NCI-H2196 (cell line): ENCODE results near the gene KCTD16.
A peak's percentile ranks its signal among the peaks of the same experiment; 100 is the strongest.

Experiments
- DNase-seq: peaks from one replicate; lab custom pipeline; 2025; ENCODE audit not compliant: unreplicated experiment; lab: John Stamatoyannopoulos, UW

KCTD16 gene

DNA sequence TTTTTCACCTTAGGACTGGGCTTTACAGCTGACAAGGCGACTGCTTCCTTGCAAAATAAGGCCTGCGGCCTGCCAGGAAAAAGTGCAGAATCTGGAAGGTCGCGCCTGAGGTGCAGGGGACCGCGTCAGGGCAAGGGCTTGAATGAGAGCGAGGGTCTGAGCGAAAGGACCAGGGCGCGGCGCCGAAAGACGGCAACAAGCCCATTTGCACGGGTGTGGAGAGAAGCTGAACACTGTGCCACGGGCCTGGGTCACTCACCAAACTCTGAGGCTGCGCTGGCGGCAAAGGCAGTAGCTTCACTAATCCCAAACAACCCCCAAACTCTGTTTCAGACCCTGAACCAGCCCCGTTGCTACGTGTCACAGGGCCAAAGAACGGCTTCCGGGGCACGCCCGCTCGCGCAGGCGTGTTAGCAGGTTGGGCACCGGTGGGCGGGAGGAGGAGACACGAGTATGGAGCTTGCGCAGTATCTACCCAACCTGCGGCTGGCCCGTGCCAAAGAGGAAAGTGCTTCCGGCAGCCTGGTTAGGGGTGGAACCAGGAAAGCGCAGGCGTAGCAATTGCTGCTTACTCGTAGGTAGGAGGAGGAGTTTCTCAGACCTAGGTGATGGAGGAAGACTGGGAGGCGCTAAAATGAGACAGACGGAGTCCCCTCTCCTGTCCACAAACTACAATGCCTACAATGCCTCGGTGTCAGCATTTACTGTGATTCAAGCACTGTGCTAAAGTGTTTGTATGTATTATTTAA lies at the start of gene KCTD16, which contains the start of gene YIPF5:
Gene KCTD16 (plus strand): TSS at position 598 of the 749 bp plus-strand sequence.
Gene YIPF5 (minus strand): TSS at position 384 of the 749 bp plus-strand sequence. CDS start 704 bp downstream, outside the sequence.
- peak; percentile 96 for DNase-seq

DNA sequence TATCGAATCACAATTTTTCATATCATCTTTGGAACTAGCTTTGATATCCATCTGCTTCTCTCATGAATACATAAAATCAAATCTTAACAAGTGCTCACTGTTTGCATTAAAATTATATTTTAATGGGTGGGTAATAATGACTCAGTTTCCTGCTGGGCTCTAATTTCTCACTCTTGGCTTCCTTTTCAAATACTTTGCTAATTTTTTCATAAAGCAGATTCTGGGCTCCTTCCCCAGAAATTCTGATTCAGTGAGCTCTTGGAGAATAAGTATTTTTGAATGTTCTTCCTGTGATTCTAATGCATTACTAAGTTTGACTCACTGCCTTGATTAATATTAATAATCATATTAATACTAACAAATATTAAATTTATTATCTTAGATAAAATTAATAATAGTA lies 49.1 kb upstream of the KCTD16 start:
- DNase-seq, result no peak

DNA sequence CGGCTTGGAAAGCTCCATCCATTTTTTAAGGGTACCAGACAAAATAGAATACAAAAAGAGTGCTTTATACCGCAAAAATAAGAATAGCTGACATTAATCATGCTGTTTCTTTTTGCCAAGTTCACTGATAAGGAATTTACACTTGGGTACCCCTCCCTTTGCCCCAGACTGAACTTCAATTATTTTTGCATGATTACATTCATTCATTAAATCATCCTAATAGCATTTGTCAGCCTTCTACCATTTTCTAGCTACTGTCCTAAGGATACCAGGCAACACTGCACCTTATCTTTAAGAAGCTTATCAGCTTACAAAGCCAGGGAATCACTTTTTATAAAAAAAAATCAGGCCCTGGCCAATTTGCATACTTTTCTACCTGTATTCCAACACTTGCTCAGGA lies 48.6 kb upstream of the KCTD16 start:
- DNase-seq, result no peak

DNA sequence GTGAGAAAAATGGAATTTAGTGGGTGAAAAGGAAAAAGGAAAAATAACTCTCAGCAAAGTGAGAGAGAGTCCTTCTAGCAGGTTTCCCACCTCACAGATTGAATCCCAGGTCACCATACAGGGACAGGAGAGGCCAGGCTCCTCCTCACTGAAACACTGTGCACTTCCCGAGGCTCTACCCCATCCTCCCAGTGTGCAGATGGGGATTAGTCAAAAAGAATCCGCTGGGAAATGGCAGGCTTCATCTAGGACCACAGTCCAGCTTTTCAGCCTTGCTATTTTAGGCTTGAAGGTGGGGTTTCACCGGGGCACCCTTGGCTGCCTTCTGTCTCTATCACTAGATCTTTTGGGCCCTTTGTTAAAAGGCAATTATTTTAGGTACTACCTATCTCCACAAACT lies 48.0 kb upstream of the KCTD16 start:
- DNase-seq, result no peak

DNA sequence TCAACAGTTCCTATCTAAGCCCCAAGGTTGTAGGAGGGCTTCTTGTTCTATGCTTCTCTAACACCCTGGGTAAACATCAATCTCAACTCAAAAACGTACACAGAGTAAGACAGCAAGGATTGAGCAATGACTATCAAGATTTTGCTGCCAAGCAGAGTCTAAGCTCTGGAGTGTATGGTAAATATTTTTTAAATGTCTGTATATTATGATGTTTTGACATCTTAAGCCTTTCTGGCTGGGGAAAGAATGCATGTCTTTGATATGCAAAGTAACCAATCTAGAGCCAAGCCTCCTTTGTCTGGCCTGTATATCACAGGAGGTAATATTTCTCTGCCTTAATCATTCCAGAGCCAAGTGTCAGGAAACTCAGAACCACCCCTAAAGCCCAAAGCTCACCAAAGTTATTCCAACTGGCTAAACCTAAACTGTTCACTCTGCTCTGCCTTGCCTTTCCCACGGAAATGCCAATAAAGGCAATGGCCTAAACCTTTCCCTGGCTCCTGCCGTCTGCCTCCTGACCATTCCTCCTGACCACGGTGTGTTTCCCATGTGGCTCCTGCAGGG lies 45.4 kb upstream of the KCTD16 start:
- DNase-seq, result no peak

DNA sequence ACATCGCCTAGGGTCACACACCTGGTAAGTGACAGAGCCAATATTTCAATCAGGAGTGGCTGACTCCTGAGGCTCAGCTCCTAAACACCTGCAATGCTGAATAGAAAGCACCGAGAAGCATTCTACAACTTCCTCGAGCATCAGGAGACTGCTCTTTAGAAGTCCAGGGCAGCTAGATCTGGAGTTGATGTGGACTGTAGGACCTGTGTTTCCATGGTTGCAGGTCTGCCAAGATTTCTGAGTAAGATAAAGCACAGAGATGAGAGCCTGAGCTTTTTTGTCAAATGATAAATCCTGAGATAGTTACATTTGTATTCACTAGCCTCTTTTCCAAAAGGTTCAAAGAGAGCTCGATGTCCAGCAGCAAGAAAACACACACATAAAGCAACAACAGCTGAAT lies 44.0 kb upstream of the KCTD16 start:
- no peak for DNase-seq

DNA sequence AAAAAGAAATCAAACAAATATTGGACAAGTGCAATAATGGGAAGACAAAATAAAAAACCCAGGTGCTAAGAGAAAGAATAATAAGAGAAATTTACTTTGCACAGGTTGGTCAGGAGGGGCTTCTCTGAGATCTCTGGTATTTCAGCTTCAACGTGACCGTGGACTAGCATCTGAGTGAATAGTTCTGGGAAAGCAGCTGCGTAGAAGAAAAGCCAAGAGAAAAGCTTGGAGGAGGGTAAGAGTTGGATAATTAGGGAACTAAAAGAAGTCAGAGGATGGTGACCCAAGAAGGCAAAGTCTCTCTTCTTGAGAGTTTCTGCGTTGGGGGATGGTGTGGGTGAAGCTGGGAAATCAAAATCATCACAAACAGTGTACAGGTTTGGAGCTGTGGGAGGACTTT lies 41.8 kb upstream of the KCTD16 start:
- no peak for DNase-seq

DNA sequence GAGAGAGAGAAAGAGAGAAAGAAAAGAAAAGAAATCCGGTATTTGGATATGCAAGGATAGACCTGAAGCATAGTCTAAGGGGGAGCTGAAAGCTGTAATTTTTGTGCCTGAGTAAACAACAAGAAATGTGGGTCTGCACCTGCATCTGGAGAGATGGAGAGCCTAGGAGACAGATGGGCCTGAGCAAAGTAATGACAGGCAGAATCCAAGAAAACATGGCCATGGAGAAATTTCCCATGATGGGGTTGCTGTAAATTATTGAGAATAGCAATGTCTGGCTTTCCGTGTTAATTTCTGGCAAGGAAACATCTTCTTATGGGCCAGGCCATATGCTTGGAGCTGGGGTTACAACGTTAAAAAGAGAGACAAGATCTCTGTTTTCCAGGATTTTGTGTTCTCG lies 40.4 kb upstream of the KCTD16 start:
- no peak for DNase-seq

DNA sequence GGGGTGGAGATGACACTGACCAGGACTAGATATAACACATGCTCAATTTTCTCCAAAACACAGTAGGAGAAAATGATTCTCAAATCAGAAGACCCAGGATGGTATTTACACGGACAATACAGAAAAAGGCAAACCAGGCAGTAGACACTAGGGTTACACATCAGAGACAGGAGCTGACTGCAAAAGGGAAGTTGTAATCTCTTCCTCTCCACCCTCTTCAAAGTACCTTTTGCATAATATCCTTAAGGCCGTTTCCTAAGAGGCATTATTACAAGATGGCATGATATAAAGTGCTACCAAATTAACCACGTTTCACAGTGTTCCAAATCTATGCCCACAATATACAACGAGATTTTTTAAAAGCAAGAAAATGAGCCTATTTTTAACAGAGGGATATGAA lies 39.4 kb upstream of the KCTD16 start:
- no peak for DNase-seq

DNA sequence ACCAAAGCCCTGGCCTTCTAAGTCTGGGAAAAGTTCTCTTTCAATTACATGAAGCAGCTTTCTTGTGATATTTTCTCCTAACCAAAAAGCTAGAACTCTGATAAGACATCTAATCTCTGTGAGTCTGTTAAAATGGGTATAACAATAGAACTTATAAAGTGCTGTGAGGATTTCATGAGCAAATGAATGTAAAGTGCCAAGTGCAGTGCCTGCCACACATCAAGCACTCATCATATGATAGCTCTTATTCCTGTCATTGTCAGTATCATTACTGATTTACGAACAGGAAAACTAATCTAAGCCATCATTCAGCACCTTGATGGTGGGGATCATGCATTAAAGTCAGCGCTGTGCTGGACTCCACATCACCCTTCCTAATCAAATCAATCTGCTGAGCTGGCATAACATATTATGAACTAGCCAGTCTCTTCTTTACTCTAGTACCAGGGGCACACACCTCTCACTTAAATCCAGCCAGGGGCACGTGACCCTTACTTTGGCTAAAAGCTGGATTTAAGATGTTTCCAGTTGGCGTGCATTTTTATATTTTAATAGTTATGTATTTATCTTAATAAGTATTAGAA lies 37.5 kb upstream of the KCTD16 start:
- no peak for DNase-seq

DNA sequence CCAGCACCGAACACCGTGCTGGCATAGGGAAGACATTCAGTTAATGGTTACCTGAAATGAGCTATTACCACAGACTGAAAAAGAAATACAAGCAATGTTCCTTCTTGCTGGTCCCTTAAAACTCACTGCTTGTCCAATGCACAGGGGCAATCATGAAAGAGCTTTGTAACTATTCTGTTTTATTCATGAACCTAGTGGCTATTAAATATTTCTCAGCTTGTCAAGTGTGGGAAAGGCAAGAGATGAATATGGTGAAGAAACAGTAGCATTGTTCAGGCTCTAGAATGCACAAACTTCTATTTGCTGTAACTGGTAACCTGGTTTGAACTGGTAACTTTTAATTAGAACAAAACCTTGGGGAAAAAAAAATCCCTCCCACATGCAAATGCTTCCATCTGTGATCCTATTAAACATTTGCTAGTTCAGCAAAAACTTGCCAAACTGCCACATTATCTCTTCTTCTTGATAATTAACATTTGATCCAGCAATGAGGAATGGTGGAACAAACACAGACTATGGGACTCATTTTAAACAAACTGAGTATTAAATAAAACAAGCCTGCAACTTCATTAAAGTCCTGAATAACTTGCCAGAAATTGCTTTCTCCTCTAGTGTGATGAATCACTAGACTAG lies 36.4 kb upstream of the KCTD16 start:
- no peak for DNase-seq

DNA sequence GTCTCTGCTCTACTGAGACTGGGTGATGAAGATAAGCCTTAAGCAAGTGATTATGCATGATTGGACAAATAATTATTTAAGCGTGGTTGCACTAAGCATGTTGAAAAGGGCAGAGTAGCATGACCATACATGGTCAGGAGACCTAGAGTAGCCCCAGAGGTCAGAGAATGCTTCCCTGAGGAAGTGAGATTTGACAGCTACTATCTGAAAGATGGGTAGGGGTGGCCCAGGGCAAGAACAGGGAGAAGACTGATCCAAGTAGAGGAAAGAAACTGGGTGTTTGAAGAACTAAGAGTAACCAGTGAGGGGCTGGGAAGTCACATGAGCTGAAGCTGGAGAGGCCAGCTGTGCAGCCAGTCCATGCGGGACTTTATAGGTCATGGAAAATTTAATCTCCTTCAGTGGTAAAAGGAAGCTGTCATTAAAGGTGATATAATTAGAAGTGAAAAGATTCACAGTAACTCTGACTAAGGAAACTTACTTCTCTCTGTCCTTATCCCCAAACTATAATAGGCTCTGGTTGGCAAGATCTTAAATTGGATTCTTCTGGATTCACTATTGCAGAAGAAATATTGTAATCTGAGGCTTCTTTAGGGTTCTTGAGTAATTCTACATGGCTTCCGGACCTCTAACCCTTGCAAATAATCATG lies 35.4 kb upstream of the KCTD16 start:
- no peak for DNase-seq

DNA sequence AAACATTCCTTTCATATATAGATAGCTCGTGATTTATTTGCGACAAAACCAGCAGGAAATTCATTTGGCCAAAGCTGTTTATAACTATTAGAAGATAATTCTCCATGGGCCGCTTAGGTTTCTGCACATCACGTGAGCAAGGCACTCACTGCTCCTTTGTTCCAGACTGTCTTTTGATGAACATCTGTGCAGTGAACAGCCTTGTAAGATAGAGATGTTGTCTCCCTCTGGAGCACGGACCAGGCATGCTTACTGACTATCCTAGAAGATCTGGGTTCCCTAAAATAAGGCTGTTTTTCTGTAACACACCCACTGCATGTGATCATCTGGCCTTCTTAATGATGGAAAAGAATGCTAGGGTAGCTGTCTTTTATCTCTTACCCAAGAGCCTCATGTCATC lies 31.1 kb upstream of the KCTD16 start:
- no peak for DNase-seq

DNA sequence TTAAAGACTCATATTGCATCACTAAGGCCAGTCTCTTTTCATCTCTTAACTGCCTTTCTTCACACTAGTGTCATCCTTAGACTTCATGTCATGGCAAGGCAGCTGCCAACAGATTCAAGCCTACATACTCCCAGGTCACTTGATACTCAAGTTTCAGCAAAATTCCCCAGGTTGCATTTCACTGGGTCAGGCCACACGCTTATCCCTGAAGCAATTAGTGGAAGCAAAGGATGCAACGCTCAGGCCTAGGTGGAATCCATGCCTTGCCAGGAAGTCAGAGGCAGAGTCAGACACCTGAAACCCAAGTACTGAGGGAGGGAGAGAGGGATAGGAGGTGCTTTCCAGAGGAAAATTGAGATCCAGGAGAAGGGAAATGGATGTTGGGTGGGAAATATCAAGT lies 29.1 kb upstream of the KCTD16 start:
- no peak for DNase-seq

DNA sequence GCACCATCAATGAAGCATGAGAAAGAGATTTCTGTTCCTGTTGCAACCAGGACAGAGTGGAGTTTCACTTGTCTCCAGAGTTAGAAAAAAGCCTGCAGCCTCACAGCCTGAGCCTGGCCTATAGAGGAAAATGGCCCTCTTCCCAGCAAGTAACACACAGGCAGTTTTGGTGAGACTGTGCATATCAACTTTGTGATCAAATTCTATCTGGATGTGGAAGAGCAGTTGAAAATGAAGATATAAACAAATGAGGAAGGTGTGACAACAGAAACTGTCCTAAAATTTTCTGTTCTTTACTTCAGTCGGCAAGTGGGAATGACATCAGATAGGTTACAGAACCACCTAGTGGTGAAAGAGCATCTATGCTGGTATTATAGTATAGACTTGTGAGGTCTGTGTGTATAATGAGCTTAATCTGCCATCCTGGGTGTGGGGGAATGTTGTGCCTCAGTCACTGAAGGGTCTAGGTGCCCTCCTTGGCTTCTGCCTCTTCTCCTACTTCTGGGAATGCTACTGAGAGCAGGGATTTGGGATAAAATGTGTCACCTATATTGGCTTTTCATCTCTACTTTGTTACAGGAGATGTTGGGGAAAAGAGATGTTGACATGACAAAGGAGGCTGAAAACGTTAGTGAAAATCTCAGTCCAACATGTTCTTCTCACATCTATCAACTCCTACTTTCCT lies 28.4 kb upstream of the KCTD16 start:
- peak; percentile 45 for DNase-seq

DNA sequence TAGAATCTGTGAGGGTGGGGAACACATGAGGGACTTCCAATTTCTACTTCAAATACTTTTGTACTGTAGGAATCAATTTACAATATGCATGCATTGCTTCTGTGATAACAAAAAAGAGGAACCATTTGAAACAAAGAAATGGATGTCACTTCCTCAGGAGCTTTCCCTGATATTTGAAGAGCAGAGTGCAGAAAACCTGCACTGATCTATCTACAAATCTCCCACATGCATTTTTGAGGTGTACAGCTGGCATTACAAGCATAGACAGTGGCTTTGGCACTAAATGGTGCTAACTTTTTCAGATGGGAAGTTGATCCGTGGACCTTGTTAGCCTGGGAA lies 27.9 kb upstream of the KCTD16 start:
- no peak for DNase-seq

DNA sequence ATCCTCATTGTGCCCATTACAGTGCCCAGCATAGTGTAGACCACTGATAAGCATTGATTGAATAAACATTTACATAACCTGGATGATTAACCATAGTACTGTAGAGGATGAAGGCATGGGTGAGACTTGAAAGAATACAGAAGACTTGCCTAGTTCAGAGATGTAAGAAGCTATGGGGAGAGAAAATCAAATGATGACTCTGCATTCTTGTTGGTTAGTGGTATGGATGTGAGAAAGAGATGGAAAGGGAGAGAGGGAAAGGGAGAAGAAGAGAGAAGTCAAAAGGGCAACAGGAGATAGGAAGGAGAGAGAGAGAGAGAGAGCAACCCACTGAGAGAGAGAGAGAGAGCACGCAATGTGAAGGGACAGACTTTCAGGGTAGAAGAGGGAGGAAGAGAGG lies 27.0 kb upstream of the KCTD16 start:
- DNase-seq, result no peak

DNA sequence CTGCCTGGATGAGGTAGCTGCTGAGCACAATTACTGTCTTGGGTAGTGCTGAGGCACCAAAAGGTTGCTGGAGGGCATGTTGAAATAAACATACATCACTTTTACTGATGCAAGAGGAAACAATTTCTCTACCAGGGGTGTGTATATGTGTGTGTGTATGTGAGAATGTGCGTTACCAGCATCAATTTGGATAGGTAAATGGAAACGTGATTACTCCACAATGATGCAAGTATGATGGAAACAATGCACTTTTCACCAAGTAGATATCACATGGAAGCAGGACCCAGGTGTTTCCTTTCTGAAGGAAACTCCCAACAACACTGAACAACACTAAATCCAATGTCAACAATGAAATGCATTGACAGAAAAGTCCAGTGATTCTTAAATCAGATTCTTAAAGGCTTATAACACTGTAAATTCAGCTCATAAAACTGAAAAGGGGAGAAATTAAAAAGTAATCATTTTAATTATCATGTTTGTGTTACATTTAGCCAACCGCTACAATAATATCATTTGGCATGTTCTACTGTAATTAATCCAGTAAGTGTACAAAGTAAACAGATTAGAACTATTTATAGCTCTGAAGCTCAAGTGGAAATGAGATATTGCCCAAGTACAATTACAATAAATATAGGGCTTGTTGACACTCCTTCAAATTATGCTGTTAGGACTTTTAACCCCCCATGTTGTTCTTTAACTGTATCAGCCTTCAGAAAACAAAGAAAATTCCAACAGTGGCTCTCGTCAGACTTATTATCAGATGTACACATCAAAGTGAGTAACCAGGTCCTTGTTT lies 25.5 kb upstream of the KCTD16 start:
- no peak for DNase-seq

DNA sequence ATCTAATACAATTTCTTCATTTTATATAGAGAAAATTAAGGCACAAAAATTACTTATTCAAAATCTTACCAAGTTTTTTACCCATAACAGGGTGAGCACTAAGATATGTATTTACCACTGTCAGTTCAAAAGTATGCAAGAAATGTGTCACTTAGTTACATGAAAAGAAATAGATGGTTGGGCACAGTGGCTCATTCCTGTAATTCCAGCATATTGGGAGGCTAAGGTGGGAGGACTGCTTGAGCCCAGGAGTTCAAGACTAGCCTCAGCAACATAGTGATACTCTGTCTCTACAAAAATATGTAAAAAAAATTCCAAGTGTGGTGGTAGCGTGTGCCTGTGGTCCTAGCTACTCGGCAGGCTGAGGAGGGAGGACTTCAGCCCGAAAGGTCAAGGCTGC lies 19.6 kb upstream of the KCTD16 start:
- DNase-seq, result no peak

DNA sequence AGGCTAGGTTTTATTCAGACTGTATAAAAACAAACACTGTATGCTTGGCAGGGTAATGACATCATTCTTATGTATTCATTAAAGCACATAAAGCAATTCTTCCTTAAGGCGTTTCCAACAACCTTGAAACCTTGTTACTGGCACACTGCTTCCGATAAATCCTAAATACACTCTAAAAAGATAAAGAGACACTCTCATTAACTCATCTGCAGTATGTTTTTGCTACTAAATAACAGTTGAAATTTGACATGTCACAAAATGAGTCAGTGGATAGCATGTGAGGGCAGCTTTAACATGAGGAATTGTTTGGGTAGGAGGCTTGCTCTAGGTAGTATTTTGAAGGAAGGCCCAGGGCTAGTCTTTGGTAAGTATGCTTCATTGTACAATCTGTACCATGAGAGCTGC lies 13.9 kb upstream of the KCTD16 start:
- DNase-seq, result no peak
